Measurements from ENCODE around the gene WNT16.
"Not testable (repeated sequence)": the region's sequence is repeated elsewhere in the genome, so short reads cannot be mapped to it uniquely, and the experiment has no call there.

The WNT16 gene

GRCh38 chr7:121328508-121329190 is at the start of gene WNT16:
WNT16 (plus strand) TSS chr7:121329000; CDS start chr7:121329293, 293 bp downstream.
- no peak for DNase-seq (ENCODE audit: low spot score)

GRCh38 chr7:121279060-121279620 is 49.7 kb upstream of the WNT16 start:
- DNase-seq (ENCODE audit: low spot score), result no peak

- no peak for DNase-seq (ENCODE audit: low spot score)
Measured at GRCh38 chr7:121279822-121280221, 49.0 kb upstream of the WNT16 start.

GRCh38 chr7:121280656-121281055 is 48.1 kb upstream of the WNT16 start:
- no peak for DNase-seq (ENCODE audit: low spot score)

GRCh38 chr7:121282129-121282528 is 46.7 kb upstream of the WNT16 start:
- no peak for DNase-seq (ENCODE audit: low spot score)

GRCh38 chr7:121285066-121285667 is 43.6 kb upstream of the WNT16 start:
- DNase-seq (ENCODE audit: low spot score), result no peak

- DNase-seq (ENCODE audit: low spot score), result no peak
Measured at GRCh38 chr7:121286186-121286585, 42.6 kb upstream of the WNT16 start.

- DNase-seq (ENCODE audit: low spot score), result no peak
Measured at GRCh38 chr7:121286742-121287734, 41.8 kb upstream of the WNT16 start.

- no peak for DNase-seq (ENCODE audit: low spot score)
Measured at GRCh38 chr7:121288894-121289293, 39.9 kb upstream of the WNT16 start.

- not testable (repeated sequence) for DNase-seq (ENCODE audit: low spot score)
Measured at GRCh38 chr7:121289930-121290329, 38.9 kb upstream of the WNT16 start.

- no peak for DNase-seq (ENCODE audit: low spot score)
Measured at GRCh38 chr7:121294448-121294992, 34.3 kb upstream of the WNT16 start.

GRCh38 chr7:121297843-121298242 is 31.0 kb upstream of the WNT16 start:
- no peak for DNase-seq (ENCODE audit: low spot score)

GRCh38 chr7:121298831-121299239 is 30.0 kb upstream of the WNT16 start:
- no peak for DNase-seq (ENCODE audit: low spot score)

- no peak for DNase-seq (ENCODE audit: low spot score)
Measured at GRCh38 chr7:121300685-121301420, 27.9 kb upstream of the WNT16 start.

GRCh38 chr7:121301446-121302213 is 27.2 kb upstream of the WNT16 start:
- no peak for DNase-seq (ENCODE audit: low spot score)

- DNase-seq (ENCODE audit: low spot score), result no peak
Measured at GRCh38 chr7:121302214-121302745, 26.5 kb upstream of the WNT16 start.

- DNase-seq (ENCODE audit: low spot score), result no peak
Measured at GRCh38 chr7:121303422-121304101, 25.2 kb upstream of the WNT16 start.

GRCh38 chr7:121304102-121304658 is 24.6 kb upstream of the WNT16 start:
- DNase-seq (ENCODE audit: low spot score), result no peak

GRCh38 chr7:121305109-121305508 is 23.7 kb upstream of the WNT16 start:
- no peak for DNase-seq (ENCODE audit: low spot score)
